H1 (cell line): Measurements from ENCODE around the gene GLRX5. TPM values are rescaled to one million over a fixed set of nuclear protein-coding genes. Genes with fewer than 3 reads are reported as not detected.

ENCODE experiments used
- ATF3 ChIP-seq: IDR thresholded peaks from 2 replicates; pipeline ENCODE4 v1.6.1; 2011; ENCODE audit warnings: low read depth, mild to moderate bottlenecking, low read length; ENCODE audit not compliant: insufficient read depth
- BRCA1 ChIP-seq: IDR thresholded peaks from 2 replicates; pipeline ENCODE4 v1.6.1; 2012; ENCODE audit warnings: low read depth, low read length, improper control_type of control experiment
- CHD7 ChIP-seq: fragments of 300-600 bp; sonication (generic); IDR thresholded peaks from 2 replicates; pipeline ENCODE4 v1.7.1; 2012; ENCODE audit warnings: low read length, moderate library complexity, mild to moderate bottlenecking, inconsistent platforms; ENCODE audit not compliant: insufficient replicate concordance
- CTCF ChIP-seq, 3 experiments: IDR thresholded peaks; 1 replicate in 2 of 3; 2 replicates in 1 of 3; pipeline versions ENCODE4 v1.5.1 to v1.6.1; 2011; ENCODE audit warnings: low read length in 3 of 3, mild to moderate bottlenecking in 3 of 3, inconsistent platforms in 2 of 3, low read depth in 1 of 3, moderate library complexity in 1 of 3; ENCODE audit not compliant: insufficient read depth in 1 of 3; ENCODE audit errors: control extremely low read depth in 1 of 3
- HDAC2 ChIP-seq, 2 experiments: fragments of 300-600 bp in 1 of 2; sonication (generic) in 1 of 2; IDR thresholded peaks; 2 replicates each; pipeline ENCODE4 v1.6.1; 2011 to 2012; ENCODE audit warnings: low read depth in 2 of 2, low read length in 2 of 2, mild to moderate bottlenecking in 2 of 2, moderate library complexity in 2 of 2, borderline replicate concordance in 1 of 2, inconsistent platforms in 1 of 2
- SP1 ChIP-seq: IDR thresholded peaks from 2 replicates; pipeline ENCODE4 v1.6.1; 2011; ENCODE audit warnings: low read depth, low read length
- polyA plus RNA-seq, 7 experiments: library from polyadenylated mRNA; depleted of rRNA in 3 of 7; stranded (reverse) in 5 of 7; unstranded in 2 of 7; fragments of >200 nt in 5 of 7; fragments of 200-250 nt in 2 of 7; gene quantifications; 1 replicate in 5 of 7; 2 replicates in 1 of 7; 4 replicates in 1 of 7; pipeline versions ENCODE4 v1.2.1 to v1.2.3, GENCODE V29; 2011 to 2013; ENCODE audit warnings: missing spikeins in 2 of 7, mixed read lengths in 2 of 7
- total RNA-seq: library from RNA; stranded (reverse); fragmentation: NEBNext Ultra II Directional; extraction: Animal tissue kit (Norgen Biotek cat#: 25700); gene quantifications from 2 replicates; pipeline ENCODE4 v1.2.1, GENCODE V29; 2021

GLRX5 gene
- total and polyA plus RNA-seq, 2 of the 8 experiments (the other 6 are each of a cell fraction or from before 2014, with no cell fraction given): 70.1 to 88.8 TPM

- TF ChIP-seq HDAC2 (IDR thresholded peaks at IDR 0.05; ENCODE audit: borderline replicate concordance in 1 of 2, low read depth in 2 of 2, low read length in 2 of 2): no peak
- TF ChIP-seq SP1: no peak
- TF ChIP-seq BRCA1: no peak
- TF ChIP-seq CTCF (IDR thresholded peaks at IDR 0.05; ENCODE audit: control extremely low read depth in 1 of 3, insufficient read depth in 1 of 3, low read depth in 1 of 3, low read length in 3 of 3): no peak
- no peak for TF ChIP-seq CHD7
- TF ChIP-seq ATF3: no peak
Observed at GRCh38 chr14:95577067-95577800, 42.4 kb downstream of the GLRX5 start (continued).
